Epithelial cell of prostate (primary cell): ENCODE results near the gene TIMD4.

ENCODE experiments used
- DNase-seq: peaks from one replicate; pipeline ENCODE4 v3.0.0-alpha.2; 2011; ENCODE audit warnings: low read depth, low spot score
- H3K27ac ChIP-seq: fragments of 450-650 bp; 2 replicates; pipeline ENCODE4 v1.5.1; 2017; ENCODE audit warnings: mild to moderate bottlenecking

The TIMD4 gene

DNA sequence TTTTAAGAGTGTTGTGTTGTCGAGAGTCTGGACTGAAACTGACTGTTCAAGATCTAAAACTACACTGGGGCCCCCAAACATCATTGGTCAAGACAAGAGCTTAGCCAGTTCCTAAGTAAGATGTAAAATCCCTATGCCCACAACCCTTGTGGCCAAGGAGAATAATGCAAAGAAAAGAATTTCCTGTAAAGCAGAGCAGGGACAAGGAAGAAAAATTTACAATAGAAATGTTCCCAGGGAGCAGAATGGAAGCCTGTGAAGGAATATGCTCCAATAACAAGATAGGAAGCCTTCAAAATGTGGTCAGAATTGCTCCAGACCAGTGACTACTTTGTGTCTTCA, 92.6 kb downstream of the TIMD4 start:
- no peak for DNase-seq
- H3K27ac ChIP-seq: no peak overlapping the region
